Measurements from ENCODE around the gene TXNDC5. TPM values are rescaled to one million over a fixed set of nuclear protein-coding genes. Genes with fewer than 3 reads are reported as not detected.
A peak's percentile ranks its signal among the peaks of the same experiment; 100 is the strongest.

The TXNDC5 gene
- total RNA-seq, 1 donor from 2014 or later, result 112 TPM

DNA sequence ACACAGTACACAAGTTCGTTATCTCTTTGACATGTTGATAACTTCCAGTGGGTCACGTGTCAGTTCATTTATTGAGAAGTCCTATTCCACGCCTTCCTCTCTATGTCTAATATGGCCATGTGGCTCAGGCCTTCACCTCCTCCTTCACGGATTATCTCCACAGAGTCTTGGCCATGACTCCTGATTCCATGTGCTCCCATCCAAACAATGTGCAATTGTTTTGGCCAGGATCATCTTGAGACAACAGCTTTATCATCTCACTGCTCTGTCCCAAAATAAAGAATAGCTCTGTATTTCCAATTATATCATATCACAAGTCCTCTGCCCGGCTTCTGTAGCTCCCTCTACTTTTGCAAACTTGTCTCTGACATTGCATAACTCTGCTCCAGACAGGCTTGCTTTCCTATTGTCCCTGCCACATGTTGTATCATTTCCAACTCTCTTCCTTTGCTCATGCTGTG is 11.1 kb upstream of the TXNDC5 start:
- Mint-ChIP-seq H3K4me1 (no peaks in the 10 kb centered on the region), H3K9me3 (peaks cover 8% of the 10 kb centered on the region), H3K27me3 (peaks cover 10% of the 10 kb centered on the region), H3K36me3 (ENCODE audit: low read depth) (no peaks in the 10 kb centered on the region), H3K4me3 (no peak overlapping the region), H3K27ac (no peak overlapping the region)
- intact Hi-C loops (cut with micrococcal nuclease), result no loop called here
- peak; percentile 22 for DNase-seq

DNA sequence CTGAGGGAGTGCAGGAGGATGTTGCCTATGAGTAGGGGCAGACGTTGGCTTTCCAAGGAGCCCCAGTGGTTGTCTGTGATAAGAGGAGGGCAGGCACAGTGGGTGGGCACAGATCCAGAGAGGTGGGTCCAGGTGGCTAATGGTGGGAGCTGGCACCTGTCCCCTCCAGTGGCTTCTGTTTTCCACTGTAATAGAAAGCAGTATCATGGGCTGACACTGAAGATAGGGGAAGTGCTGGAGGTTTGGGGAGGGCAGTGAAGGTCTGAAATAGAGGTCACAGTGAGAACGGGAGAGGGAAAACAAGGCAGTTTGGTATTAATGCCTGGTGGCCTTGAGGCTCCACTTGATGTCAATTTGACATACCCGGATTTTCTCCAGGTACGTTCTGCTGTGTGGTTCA is 10.5 kb upstream of the TXNDC5 start:
- intact Hi-C loops (cut with micrococcal nuclease), result no loop called here
- Mint-ChIP-seq H3K4me3 (no peak overlapping the region), H3K36me3 (ENCODE audit: low read depth) (no peaks in the 10 kb centered on the region), H3K4me1 (no peaks in the 10 kb centered on the region), H3K9me3 (peaks cover 4% of the 10 kb centered on the region), H3K27me3 (peaks cover 8% of the 10 kb centered on the region), H3K27ac (no peak overlapping the region)
- peak; percentile 45 for DNase-seq

DNA sequence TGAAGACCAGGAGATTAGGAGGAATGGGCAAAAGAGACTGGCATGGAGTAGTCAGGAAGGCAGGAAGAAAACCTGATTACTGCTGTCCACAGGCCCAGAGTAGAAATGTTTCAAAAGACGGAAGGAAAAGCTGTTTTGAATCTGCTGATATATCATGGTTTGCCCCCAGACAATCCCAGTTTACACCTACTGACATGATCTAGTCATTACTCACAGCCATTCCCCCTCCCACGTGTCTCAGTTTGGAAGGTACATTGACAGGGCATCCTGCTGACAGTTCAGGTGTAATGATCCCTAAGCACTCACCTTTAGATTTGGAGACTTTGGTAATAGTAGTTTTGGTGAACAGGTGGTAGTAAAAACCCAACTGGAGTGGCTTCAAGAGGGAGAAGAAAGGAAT is 9.8 kb upstream of the TXNDC5 start:
- DNase-seq, result no peak
- H3K4me3 Mint-ChIP-seq, result no peak overlapping the region
- intact Hi-C loops (cut with micrococcal nuclease), result no loop called here
- H3K27ac Mint-ChIP-seq, result no peak overlapping the region
- H3K9me3 Mint-ChIP-seq, result peaks cover 2% of the 10 kb centered on the region
- peaks cover 8% of the 10 kb centered on the region for H3K27me3 Mint-ChIP-seq
- no peaks in the 10 kb centered on the region for H3K4me1 Mint-ChIP-seq
- no peaks in the 10 kb centered on the region for H3K36me3 Mint-ChIP-seq (ENCODE audit: low read depth)

DNA sequence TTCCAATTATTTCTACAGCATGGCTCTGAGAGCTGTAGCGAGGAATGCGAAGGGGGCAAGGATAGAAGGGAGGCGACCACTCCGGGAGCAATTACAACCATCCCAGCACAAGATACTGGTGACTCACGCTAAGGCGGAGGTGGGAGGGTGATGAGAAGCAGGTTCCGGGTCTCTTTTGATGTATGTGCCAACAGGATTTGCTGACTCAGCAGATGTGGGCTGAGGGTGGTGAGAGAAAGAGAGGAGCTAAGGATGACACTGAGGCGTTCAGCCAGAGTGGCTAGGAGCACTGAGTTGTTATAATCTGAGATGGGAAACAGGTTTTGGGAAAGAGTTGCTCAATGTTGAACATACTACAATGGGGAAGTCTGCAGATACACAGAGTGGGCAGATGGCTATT is 9.3 kb upstream of the TXNDC5 start:
- no peaks in the 10 kb centered on the region for H3K4me1 Mint-ChIP-seq
- intact Hi-C loops (cut with micrococcal nuclease), result loop anchor here (10.0 kb wide), 2 partner anchors 515 to 775 kb away; partner anchors contain the start of gene SLC35B3
- H3K36me3 Mint-ChIP-seq (ENCODE audit: low read depth), result no peaks in the 10 kb centered on the region
- H3K27me3 Mint-ChIP-seq, result peaks cover 6% of the 10 kb centered on the region
- DNase-seq, result no peak
- H3K27ac Mint-ChIP-seq, result no peak overlapping the region
- H3K4me3 Mint-ChIP-seq, result no peak overlapping the region
- H3K9me3 Mint-ChIP-seq, result no peaks in the 10 kb centered on the region

DNA sequence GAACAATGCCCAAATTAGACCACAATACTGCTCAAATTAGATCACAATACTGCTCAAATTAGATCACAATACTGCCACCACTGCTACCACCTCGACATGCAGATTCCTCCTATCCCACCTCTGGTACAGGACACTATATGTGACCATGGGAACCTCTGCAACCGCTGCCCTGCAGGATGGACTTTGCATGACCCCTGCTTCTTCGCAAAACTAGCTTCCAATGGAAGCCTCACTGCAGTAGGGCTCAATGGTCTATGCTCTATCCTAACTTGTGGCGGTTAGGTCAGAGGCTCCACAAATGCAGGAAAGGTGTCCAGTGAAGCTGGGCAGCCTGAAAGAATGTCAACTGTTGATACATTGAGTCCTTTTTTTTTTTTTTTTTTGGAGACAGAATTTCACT is 7.8 kb upstream of the TXNDC5 start:
- H3K27me3 Mint-ChIP-seq, result peaks cover 3% of the 10 kb centered on the region
- H3K9me3 Mint-ChIP-seq, result no peaks in the 10 kb centered on the region
- no peaks in the 10 kb centered on the region for H3K4me1 Mint-ChIP-seq
- no peak overlapping the region for H3K4me3 Mint-ChIP-seq
- H3K27ac Mint-ChIP-seq, result no peak overlapping the region
- intact Hi-C loops (cut with micrococcal nuclease), result loop anchor here (10.0 kb wide), 2 partner anchors 516 to 774 kb away; partner anchors contain the start of gene SLC35B3
- no peaks in the 10 kb centered on the region for H3K36me3 Mint-ChIP-seq (ENCODE audit: low read depth)
- no peak for DNase-seq

DNA sequence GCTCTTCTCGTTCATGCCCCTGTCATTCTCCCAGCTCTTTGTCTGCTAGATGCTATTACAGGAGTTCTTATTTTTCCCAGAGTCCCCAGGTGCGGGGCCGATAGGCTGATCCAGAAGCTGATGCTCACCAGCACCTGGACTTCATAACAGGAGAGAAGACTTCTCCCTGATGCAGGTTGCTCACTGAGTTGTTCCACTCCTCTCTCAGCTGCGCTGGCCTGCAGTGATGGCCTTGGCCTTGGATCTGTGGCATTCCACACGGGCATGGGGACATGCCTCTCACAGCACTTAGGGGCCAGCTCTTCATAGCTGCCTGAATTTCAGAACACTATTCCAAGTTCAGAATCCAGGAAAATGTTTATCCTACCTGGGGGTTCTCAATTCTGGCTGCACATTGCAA is 7.1 kb upstream of the TXNDC5 start:
- no peaks in the 10 kb centered on the region for H3K9me3 Mint-ChIP-seq
- no peak for DNase-seq
- no peaks in the 10 kb centered on the region for H3K36me3 Mint-ChIP-seq (ENCODE audit: low read depth)
- H3K4me3 Mint-ChIP-seq, result no peak overlapping the region
- no peaks in the 10 kb centered on the region for H3K4me1 Mint-ChIP-seq
- H3K27ac Mint-ChIP-seq, result no peak overlapping the region
- peaks cover 3% of the 10 kb centered on the region for H3K27me3 Mint-ChIP-seq
- intact Hi-C loops (cut with micrococcal nuclease), result loop anchor here (10.0 kb wide), 2 partner anchors 517 to 773 kb away; partner anchors contain the start of gene SLC35B3

DNA sequence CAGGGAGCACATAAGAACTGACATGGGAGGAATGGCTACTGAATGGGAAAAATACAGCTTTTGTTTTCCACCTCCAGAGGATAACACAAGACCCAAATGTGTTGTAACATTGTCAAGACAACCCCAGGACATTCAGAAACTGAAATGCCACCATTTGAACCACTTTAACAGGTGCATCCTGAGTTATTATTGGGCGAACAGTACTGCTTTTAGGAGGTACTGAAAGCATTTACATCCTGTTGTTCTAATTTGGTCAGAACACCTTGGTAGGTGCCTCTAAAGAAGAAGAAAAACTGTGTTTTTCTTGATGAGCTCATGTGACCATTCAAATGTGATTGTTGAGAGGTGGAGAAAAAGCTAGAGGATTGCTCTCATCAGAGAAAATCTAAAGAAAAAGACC is 6.4 kb upstream of the TXNDC5 start:
- Mint-ChIP-seq H3K27me3 (peaks cover 3% of the 10 kb centered on the region), H3K27ac (no peak overlapping the region), H3K36me3 (ENCODE audit: low read depth) (no peaks in the 10 kb centered on the region), H3K4me3 (no peak overlapping the region), H3K4me1 (no peaks in the 10 kb centered on the region), H3K9me3 (no peaks in the 10 kb centered on the region)
- intact Hi-C loops (cut with micrococcal nuclease), result loop anchor here (10.0 kb wide), 2 partner anchors 518 to 772 kb away; partner anchors contain the start of gene SLC35B3
- no peak for DNase-seq

DNA sequence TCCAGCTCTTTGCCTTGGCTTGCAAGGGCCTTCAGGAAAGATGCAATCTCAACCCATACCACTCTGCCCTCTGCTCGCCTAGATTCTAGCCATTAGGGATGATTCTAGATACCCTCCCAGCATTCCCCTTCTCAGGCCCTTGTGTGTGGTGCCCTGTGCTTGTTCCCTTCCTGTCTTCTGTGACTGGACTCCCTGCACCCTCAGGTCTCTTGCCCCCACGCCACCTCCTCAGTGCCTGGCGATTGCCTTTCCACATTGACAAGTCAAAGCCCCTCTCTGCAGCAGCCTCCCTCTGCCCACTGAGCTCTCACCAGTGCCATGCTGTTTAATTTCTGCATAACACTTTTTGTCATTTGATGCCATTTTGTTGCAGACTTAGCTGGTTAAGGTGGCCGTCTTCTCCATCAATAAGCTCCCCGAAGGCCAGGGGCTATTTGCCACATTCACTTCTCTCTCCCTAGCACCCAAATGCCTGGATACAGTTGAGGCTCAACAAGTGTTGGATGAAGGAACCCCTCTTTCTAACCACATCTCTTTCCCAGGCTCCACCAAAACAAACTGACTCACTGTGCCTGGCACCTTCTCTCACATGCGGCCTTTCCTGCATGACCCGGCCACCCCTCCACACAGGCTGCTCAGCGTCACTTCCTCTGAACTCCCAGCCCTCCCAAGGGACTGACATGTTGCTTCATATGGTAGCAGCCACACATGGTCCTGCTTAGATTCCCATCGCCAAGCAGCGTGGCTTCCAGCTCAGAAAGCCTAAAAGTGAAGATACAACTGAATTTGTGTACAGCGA is 4.6 kb upstream of the TXNDC5 start:
- intact Hi-C loops (cut with micrococcal nuclease), result loop anchor here (10.0 kb wide), 2 partner anchors 520 to 770 kb away; partner anchors contain the start of gene SLC35B3
- Mint-ChIP-seq H3K9me3 (no peaks in the 10 kb centered on the region), H3K27ac (no peak overlapping the region), H3K36me3 (ENCODE audit: low read depth) (no peaks in the 10 kb centered on the region), H3K4me3 (no peak overlapping the region), H3K4me1 (peaks cover 3% of the 10 kb centered on the region), H3K27me3 (peaks cover 3% of the 10 kb centered on the region)
- DNase-seq, result no peak

DNA sequence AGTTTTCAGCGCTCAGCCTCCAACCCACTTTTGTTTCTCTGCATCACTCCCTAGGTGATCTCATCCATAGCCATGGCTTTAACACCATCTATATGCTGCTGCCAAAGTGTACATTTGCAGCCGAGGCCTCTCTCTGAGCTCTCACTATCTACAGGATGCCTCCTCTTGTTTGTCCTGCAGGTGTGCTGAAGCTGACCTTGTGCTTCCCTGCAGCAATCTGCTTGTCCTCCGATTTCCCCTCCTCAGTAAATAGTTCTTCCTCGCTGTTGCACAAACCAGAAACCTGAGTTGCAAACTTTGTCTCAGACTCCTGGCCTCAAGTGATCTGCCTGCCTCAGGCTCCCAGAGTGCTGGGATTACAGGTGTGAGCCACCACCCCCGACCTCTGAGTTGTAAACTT is 3.7 kb upstream of the TXNDC5 start:
- intact Hi-C loops (cut with micrococcal nuclease), result loop anchor here (10.0 kb wide), 2 partner anchors 520 to 770 kb away; partner anchors contain the start of gene SLC35B3
- no peak for DNase-seq
- peaks cover 3% of the 10 kb centered on the region for H3K27me3 Mint-ChIP-seq

DNA sequence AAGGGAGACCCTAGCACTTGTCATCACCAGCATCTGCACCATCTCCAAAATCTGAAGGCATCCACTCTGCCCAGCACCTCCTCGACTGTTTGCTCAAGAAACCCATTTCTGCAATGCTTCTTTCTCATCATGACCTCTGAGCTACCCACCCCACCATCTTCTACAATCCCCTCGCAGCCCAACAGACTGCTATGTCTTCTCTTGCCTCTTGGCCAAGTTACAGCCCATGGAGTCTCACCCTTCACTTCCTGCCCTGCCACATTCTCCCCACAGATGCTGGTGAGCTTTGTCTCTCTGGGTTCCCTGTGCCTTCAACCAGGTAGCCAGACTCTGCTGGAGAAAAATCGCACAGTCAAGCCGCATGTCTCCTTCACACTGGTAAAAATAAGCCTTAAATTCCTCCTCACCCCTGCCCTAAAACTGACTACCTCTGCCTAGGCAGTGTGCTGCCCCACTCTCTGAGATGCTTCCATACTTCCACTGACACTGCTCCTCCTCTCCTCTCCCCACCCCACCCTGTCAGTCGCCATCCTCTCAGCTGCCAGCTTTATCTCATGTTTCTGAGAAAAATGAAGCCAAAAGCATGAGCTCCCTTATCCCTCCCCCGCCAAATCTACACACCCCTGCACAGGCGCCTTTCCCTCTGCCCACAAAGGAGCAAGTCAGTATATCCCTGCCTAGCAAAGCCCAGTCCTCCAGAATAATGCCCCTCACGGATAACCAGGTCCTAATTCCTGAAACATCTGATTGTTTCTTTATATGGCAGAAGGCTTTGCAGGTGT is 2.3 kb upstream of the TXNDC5 start:
- peaks cover 11% of the 10 kb centered on the region for H3K4me1 Mint-ChIP-seq

More for the DNA sequence above, 3.7 kb upstream of the TXNDC5 start:
- H3K27ac Mint-ChIP-seq, result no peak overlapping the region
- H3K36me3 Mint-ChIP-seq (ENCODE audit: low read depth), result peaks cover 2% of the 10 kb centered on the region
- H3K9me3 Mint-ChIP-seq, result no peaks in the 10 kb centered on the region
- no peak overlapping the region for H3K4me3 Mint-ChIP-seq
- H3K4me1 Mint-ChIP-seq, result peaks cover 5% of the 10 kb centered on the region

DNA sequence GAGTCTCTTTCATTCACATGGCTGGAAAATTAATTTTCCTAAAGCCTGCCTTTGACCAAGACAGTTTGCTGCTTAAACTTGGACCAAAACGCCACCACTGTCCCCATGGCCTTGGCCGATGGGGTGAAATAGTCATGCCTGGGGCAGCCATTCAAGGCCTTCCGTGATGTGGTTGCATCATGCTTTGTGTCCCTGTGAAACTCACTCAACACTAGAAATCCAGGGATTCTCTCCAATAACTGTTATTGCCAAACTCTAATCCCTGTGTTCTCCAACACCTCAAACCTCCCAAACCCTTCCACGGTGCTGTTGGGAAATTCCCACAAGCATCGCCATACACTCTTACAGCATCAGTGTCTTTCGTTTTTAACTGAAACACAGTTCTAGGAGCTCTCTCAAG is 1.4 kb upstream of the TXNDC5 start:
- intact Hi-C loops (cut with micrococcal nuclease), result loop anchor here (10.0 kb wide), 2 partner anchors 523 to 767 kb away; partner anchors contain the start of gene SLC35B3
- Mint-ChIP-seq H3K9me3 (no peaks in the 10 kb centered on the region), H3K27ac (no peak overlapping the region), H3K27me3 (no peaks in the 10 kb centered on the region), H3K4me3 (no peak overlapping the region), H3K4me1 (peaks cover 14% of the 10 kb centered on the region), H3K36me3 (ENCODE audit: low read depth) (peaks cover 6% of the 10 kb centered on the region)
- DNase-seq, result no peak

More for the DNA sequence above, 2.3 kb upstream of the TXNDC5 start:
- H3K27ac Mint-ChIP-seq, result no peak overlapping the region
- no peaks in the 10 kb centered on the region for H3K9me3 Mint-ChIP-seq
- no peak overlapping the region for H3K4me3 Mint-ChIP-seq
- H3K27me3 Mint-ChIP-seq, result no peaks in the 10 kb centered on the region
- peaks cover 4% of the 10 kb centered on the region for H3K36me3 Mint-ChIP-seq (ENCODE audit: low read depth)
- intact Hi-C loops (cut with micrococcal nuclease), result loop anchor here (10.0 kb wide), 2 partner anchors 522 to 768 kb away; partner anchors contain the start of gene SLC35B3
- no peak for DNase-seq

DNA sequence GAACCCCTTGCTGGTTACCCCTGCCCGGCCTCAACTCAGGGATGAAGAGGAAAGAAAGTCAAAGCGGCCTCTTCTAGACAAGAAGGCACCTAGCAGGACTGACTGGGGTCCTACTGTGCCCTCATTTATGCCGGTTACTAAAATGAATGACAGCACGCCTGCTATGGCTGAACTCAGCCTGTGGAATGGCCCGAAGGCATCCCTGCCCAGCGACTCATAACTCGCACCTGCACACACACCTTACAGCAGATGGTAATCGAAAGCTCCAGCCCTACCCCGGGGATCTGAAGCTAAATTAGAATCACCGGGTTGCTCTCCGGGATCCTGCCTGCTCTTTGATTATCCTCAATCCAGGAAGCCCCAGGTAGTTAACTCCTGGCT is 747 bp upstream of the TXNDC5 start:
- Mint-ChIP-seq H3K4me1 (peaks cover 17% of the 10 kb centered on the region), H3K36me3 (ENCODE audit: low read depth) (peaks cover 9% of the 10 kb centered on the region), H3K27me3 (no peaks in the 10 kb centered on the region), H3K4me3 (no peak overlapping the region), H3K9me3 (no peaks in the 10 kb centered on the region), H3K27ac (no peak overlapping the region)
- DNase-seq, result no peak
- intact Hi-C loops (cut with micrococcal nuclease), result loop anchor here (2.0 to 10.0 kb wide), 4 partner anchors 153 to 767 kb away; partner anchors contain the start of genes BLOC1S5 and SLC35B3

DNA sequence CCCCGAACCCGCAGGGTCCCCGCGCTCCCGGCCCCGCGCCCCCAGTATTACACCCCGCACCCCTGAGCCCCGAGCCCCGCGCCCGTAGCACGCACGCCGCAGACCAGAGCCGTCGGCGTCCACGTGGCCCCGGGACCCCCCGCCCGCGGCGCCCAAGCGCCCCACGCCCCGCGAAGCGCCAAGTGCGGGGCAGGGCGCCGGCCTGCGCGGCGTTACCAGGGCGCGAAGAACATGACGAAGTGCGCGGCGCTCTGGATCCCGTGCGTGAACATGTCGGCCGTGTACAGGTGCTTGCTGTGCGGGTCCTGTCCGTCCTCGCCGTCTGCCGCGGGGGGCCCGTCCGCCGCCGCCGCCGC is 312 bp downstream of the TXNDC5 start:
- Mint-ChIP-seq H3K36me3 (ENCODE audit: low read depth) (peaks cover 9% of the 10 kb centered on the region), H3K4me3 (no peak overlapping the region), H3K9me3 (no peaks in the 10 kb centered on the region), H3K27ac (no peak overlapping the region), H3K27me3 (no peaks in the 10 kb centered on the region), H3K4me1 (peaks cover 17% of the 10 kb centered on the region)
- DNase-seq, result no peak
- intact Hi-C loops (cut with micrococcal nuclease), result loop anchor here (1.0 to 10.0 kb wide), 5 partner anchors 155 to 765 kb away; partner anchors contain the start of genes BLOC1S5, EEF1E1 and SLC35B3
